ENCODE data around the gene CITED4.
"Not testable (repeated sequence)": the region's sequence is repeated elsewhere in the genome, so short reads cannot be mapped to it uniquely, and the experiment has no call there.

The CITED4 gene, protein sequence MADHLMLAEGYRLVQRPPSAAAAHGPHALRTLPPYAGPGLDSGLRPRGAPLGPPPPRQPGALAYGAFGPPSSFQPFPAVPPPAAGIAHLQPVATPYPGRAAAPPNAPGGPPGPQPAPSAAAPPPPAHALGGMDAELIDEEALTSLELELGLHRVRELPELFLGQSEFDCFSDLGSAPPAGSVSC

GRCh38 chr1:40862008-40862863 lies at the start of gene CITED4:
Gene CITED4 (minus strand): TSS chr1:40862363. CDS start chr1:40862127, 236 bp downstream.
- DNase-seq: peak; percentile 95 to 98

DNA sequence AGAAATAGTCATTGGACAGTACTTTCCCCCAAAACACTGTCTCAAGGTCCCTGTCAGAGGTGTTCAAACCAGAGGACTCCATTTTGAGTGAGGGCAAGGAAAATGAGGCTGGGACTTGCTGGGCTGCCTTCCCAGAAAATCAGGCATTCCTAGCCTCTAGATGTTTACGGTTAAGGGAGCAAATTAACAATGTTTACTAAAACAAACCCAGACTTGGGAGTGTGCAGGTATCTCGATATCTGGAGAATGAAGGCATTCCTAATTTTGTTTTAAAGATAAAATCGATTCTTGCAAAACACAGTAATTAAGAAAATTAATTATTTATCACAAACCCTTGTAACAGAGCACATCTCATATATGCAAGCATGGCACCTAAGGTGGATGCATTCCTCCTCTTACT lies 48.9 kb upstream of the CITED4 start:
- DNase-seq: no peak

- DNase-seq: no peak
Observed at GRCh38 chr1:40909281-40909680, 47.1 kb upstream of the CITED4 start.

- no peak for DNase-seq
Observed at GRCh38 chr1:40908350-40908749, 46.2 kb upstream of the CITED4 start.

- DNase-seq: no peak
Observed at GRCh38 chr1:40907899-40908298, 45.7 kb upstream of the CITED4 start.

- DNase-seq: no peak
Observed at GRCh38 chr1:40906781-40907400, 44.7 kb upstream of the CITED4 start.

GRCh38 chr1:40905061-40905460 lies 42.9 kb upstream of the CITED4 start:
- DNase-seq: no peak

GRCh38 chr1:40903106-40903505 lies 40.9 kb upstream of the CITED4 start:
- DNase-seq: no peak

DNA sequence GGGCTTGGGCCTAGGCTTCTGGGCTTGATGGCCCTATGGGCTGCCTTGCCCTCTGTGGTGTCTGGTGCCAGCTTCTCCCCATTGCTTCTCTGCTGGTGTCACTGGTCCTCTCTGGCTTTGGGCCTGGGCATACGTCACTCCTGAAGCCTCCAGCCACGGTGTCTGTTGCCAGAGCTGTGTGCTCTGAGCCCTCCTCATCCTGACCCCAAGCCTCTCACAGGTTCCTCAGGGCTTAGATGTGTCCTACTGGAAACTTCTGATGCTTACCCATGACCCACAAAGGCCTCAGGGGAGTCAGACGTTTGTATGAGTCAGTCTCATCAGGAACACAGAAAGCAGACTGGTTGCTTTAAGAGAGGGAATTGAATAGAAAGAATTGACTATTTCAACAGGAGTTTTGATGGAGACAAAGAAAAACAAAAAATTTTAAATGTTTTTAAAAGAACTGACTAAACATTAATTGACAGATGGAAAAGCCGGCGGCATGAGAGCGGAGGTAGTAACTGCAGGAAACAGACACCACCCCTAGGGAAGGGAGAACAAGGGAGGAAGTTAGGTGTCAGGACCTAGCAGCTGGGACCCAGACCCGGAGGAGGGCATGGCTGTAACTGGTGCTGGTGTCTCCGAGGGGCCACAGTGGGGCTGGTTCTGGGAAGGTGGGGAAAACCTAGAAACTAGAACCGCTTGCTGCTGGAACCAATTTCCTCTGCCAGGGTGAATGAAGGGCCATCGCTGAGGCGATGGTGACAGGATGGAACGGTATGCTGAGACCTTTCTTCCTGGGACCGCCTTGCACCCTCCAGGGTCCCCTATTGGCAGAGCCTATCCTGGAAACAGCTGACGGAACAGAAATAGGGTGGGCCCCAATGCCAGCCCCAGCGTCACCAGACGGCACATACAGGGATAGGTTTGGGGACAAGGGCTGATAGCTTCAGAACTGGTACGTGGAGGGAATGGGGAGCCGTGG lies 40.0 kb upstream of the CITED4 start:
- no peak for DNase-seq

DNA sequence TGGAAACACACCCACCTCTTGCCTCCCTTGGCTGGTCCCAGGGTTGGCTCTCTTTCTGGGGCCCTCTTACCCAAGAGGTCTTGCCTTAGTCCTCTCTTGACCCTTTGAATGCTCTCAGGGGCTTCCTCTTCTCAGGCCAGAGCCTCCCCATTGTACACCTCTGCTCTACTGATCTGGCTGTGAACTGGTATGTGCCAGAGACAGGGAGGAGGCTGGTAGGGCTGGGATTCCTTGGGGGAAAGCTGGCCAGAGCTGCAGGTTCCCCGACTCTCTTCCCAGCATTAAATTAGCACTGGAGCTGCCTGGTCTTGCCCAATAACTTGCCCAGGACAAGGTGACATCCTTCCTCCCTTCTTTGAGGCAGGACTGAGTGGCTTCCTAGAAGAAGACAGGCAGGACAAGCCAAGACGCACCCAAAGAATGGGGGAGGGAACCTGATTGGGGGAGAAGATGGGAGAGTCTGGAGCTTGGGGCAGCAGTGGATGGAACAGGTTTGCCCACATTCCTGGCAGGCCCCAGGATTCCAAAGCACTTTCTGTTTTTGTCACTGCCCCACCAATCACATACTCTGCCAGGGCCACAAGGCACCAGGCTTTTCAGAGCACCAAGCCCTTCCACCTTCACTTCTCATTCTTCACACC lies 37.2 kb upstream of the CITED4 start:
- DNase-seq: no peak

- peak in 1 of 2 donors; percentile 38 for DNase-seq
Observed at GRCh38 chr1:40898431-40898901, 36.3 kb upstream of the CITED4 start.

DNA sequence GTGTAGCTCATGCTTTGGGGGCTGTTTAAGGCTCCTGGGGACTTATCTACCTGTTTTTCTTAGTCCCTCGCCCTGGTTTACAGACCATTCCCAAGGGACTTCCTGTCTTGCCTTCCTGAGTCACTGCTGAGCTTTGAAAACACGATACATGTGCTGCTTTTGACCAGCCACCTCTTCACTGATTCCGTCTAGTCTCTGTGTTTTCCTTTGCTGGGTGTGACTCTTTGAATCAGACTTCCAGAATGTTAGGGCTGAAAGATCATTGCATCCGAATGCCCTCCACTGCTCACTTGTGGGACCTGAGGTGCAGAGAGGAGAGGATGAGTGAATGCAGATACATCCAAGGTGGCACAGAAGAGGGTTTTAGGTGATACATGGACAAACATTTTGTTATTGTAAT lies 35.4 kb upstream of the CITED4 start:
- no peak for DNase-seq

DNA sequence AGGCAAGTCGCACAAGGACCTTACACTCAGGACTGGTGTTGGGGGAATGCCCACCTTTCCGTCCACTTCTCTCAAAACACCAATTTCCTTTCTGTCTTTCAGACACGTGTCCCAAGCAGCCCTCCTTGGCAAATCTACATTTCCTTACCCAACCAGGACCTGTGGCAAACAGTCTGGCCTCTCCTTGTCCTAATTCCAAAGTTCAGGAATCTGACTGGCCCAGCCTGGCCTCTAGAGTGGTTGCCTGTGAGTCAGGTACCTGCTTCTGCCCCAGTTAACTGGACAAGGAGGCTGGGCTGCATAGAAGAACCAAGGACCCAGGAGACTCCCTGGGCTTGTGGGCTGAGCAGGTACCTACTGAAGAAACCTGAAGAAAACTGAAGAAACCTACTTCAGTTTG lies 34.3 kb upstream of the CITED4 start:
- no peak for DNase-seq

DNA sequence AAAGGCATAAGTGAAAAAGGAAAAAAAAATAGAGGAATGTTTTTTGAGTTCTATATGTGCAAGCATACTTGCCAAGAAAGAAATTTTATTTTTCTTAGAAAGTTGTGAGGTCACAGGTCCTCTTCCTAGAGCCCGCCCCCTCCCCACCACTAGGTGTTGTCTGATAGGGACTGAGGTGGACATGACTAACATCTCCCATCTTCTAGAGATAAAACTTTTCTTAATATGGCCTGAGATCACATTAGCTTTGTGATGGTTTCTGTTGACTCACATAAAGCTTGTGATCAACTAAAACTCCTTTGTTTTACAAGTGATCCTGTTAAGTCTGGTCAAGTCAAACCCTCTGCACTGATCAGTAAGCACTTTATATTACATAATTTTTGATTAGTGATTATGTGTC lies 33.4 kb upstream of the CITED4 start:
- DNase-seq: no peak

DNA sequence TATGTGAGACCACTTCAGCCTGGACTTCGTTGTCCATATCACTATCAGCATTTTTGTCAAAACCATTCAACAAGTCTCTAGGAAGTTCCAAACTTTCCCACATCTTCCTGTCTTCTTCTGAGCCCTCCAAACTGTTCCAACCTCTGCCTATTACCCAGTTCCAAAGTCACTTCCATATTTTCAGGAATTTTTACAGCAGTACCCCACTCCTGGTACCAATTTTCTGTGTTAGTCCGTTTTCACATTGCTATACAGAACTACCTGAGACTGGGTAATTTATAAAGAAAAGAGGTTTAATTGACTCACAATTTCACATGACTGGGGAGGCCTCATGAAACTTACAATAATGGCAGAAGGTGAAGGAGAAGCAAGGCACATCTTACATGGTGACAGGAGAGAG lies 32.7 kb upstream of the CITED4 start:
- not testable (repeated sequence) for DNase-seq

GRCh38 chr1:40894455-40894854 lies 32.3 kb upstream of the CITED4 start:
- DNase-seq: no peak

- DNase-seq: no peak
Observed at GRCh38 chr1:40893946-40894345, 31.8 kb upstream of the CITED4 start.

GRCh38 chr1:40892354-40892753 lies 30.2 kb upstream of the CITED4 start:
- DNase-seq: no peak

GRCh38 chr1:40890771-40891170 lies 28.6 kb upstream of the CITED4 start:
- peak in 1 of 2 donors; percentile 8 for DNase-seq

DNA sequence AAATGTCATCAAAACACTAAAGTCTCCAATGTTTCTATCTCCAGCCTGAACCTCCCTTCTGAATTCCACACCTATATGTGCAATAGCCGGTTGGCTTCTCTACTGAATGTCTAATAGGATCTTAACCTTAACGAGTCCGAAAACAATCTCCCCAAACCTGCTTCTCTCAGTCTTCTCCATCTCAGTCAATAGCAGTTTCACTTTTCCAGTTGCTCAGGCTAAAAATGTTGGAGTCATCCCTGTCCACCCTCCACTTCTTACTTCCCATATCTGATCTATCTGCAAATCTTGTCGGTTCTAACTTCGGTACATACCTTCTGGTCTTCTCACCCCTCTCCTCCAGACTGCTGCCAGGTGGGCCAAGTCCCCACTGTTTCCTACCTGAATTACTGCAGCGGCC lies 25.5 kb upstream of the CITED4 start:
- no peak for DNase-seq

DNA sequence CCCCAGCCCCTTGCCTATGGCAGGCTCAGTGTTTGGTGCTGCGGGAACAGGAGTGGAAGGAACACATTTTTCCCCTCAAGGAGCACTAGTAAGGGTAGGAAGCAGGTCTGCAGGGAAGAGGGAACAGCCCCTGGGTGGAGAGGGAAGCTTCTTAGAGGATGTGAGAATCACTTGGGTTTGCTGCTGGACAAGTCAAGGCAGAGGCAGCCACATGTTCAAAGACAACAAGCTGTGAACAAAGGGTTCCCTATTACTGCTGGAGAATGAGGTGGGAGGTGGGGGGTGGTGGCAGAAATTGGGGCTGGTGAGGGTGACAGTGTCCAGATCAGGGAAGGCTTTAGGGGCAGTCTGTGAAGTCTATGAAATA lies 24.8 kb upstream of the CITED4 start:
- no peak for DNase-seq

GRCh38 chr1:40886318-40887011 lies 24.3 kb upstream of the CITED4 start:
- DNase-seq: no peak

Measured in CD4-positive, alpha-beta T cell treated with Interferon alpha-2 for 1 hour (primary cell).